GM12878 (cell line): ENCODE results near the gene NF1. TPM values are rescaled to one million over a fixed set of nuclear protein-coding genes. Genes with fewer than 3 reads are reported as not detected.

Experiments used
- ATAC-seq: fragments of 200-7000 bp; cut with Tn5 transposase; 3 replicates; pipeline ENCODE4 v1.9.1; 2020; ENCODE audit warnings: mild to moderate bottlenecking, moderate library complexity
- BruUV-seq: library from RNA; stranded (reverse); fragments of 400-500 nt; replicated peaks from 2 replicates; lab custom pipeline; 2021; lab: Mats Ljungman, UMichigan
- CTCF ChIA-PET: fragments of 300-600 bp; sonication (Branson Sonifier 250); formaldehyde crosslinking; extraction: SDS; loops from one replicate; lab custom pipeline; 2021; ENCODE audit warnings: inconsistent platforms; lab: Yijun Ruan, JAX
- POLR2A ChIA-PET: fragments of 350-600 bp; formaldehyde crosslinking; extraction: SDS; loops from one replicate; lab custom pipeline; 2021; ENCODE audit warnings: inconsistent platforms; lab: Charles Lee
- RAD21 ChIA-PET: fragments of 300-600 bp; sonication (Branson Sonifier 250); formaldehyde crosslinking; loops from one replicate; lab custom pipeline; 2023; ENCODE audit warnings: antibody characterized with exemption; ENCODE audit not compliant: unreplicated experiment; lab: Charles Lee
- SMC1A ChIA-PET: fragments of 300-600 bp; sonication (Branson Sonifier 250); formaldehyde crosslinking; loops from one replicate; lab custom pipeline; 2023; ENCODE audit not compliant: unreplicated experiment, uncharacterized antibody; lab: Charles Lee
- DNase-seq: peaks from one replicate; pipeline ENCODE4 v3.0.0-alpha.2; 2011; ENCODE audit warnings: low read depth, low spot score
- FAIRE-seq: peaks from 3 replicates; lab custom pipeline; 2011; peaks lifted over from hg19 to GRCh38; lab: Jason Lieb, UNC
- H2AFZ ChIP-seq: 2 replicates; pipeline ENCODE4 v1.6.0; 2011; ENCODE audit warnings: low read depth, low read length, control low read depth; ENCODE audit not compliant: control insufficient read depth
- H3K27ac ChIP-seq: 2 replicates; pipeline ENCODE4 v1.5.1; 2011; ENCODE audit warnings: control low read depth; ENCODE audit not compliant: control insufficient read depth, insufficient read depth
- H3K27me3 ChIP-seq, 2 experiments: replicated peaks in 1 of 2; 2 replicates each; pipeline versions ENCODE4 v1.6.0 to v1.6.1; 2011; ENCODE audit warnings: low read length in 1 of 2; ENCODE audit not compliant: control insufficient read depth in 2 of 2, insufficient read depth in 2 of 2
- H3K36me3 ChIP-seq, 2 experiments: 2 replicates each; pipeline ENCODE4 v1.5.1; 2011; ENCODE audit warnings: low read length in 1 of 2; ENCODE audit not compliant: control insufficient read depth in 2 of 2, insufficient read depth in 2 of 2
- H3K4me1 ChIP-seq: 2 replicates; pipeline ENCODE4 v1.6.1; 2011; ENCODE audit warnings: mild to moderate bottlenecking, low read length, moderate library complexity, mixed read lengths; ENCODE audit not compliant: control insufficient read depth, insufficient read depth
- H3K4me2 ChIP-seq: 2 replicates; pipeline ENCODE4 v1.6.0; 2011; ENCODE audit warnings: control low read depth; ENCODE audit not compliant: control insufficient read depth, insufficient read depth
- H3K4me3 ChIP-seq: fragments of 200-600 bp; sonication (generic); 2 replicates; pipeline ENCODE4 v1.5.1; 2016
- H3K79me2 ChIP-seq: 2 replicates; pipeline ENCODE4 v1.6.0; 2011; ENCODE audit warnings: low read length; ENCODE audit not compliant: control insufficient read depth, insufficient read depth
- H3K9ac ChIP-seq: 2 replicates; pipeline ENCODE4 v1.8.0; 2011; ENCODE audit warnings: low read length, control low read depth, mixed read lengths; ENCODE audit not compliant: control insufficient read depth, insufficient read depth
- H3K9me3 ChIP-seq: replicated peaks from 3 replicates; pipeline ENCODE4 v1.5.1; 2011; ENCODE audit warnings: mild to moderate bottlenecking, low read length; ENCODE audit not compliant: control insufficient read depth, insufficient read depth
- H4K20me1 ChIP-seq: 2 replicates; pipeline ENCODE4 v1.6.0; 2011; ENCODE audit not compliant: control insufficient read depth, insufficient read depth
- ATF2 ChIP-seq: IDR thresholded peaks from 2 replicates; pipeline ENCODE4 v1.6.1; 2012; ENCODE audit warnings: low read length, inconsistent platforms
- CTCF ChIP-seq, 3 experiments: IDR thresholded peaks in 2 of 3; conservative IDR thresholded peaks in 1 of 3; 2 replicates each; pipeline ENCODE4 v1.5.1; 2011; ENCODE audit warnings: low read depth in 3 of 3, low read length in 3 of 3, mild to moderate bottlenecking in 3 of 3, control low read depth in 2 of 3, moderate library complexity in 2 of 3, inconsistent platforms in 1 of 3, mixed read lengths in 1 of 3; ENCODE audit not compliant: control insufficient read depth in 2 of 3, insufficient read depth in 1 of 3; ENCODE audit errors: extremely low read depth in 1 of 3
- NFXL1 ChIP-seq: fragments of 450-650 bp; IDR thresholded peaks from 2 replicates; pipeline ENCODE4 v1.6.1; 2017; ENCODE audit warnings: antibody characterized with exemption, mild to moderate bottlenecking, borderline replicate concordance
- PBX3 ChIP-seq: IDR thresholded peaks from 2 replicates; pipeline ENCODE4 v1.6.1; 2011; ENCODE audit warnings: mild to moderate bottlenecking, low read depth, low read length, moderate library complexity; ENCODE audit not compliant: insufficient replicate concordance
- RAD21 ChIP-seq: IDR thresholded peaks from 2 replicates; pipeline ENCODE4 v1.6.1; 2011; ENCODE audit warnings: mild to moderate bottlenecking, low read depth, low read length, moderate library complexity; ENCODE audit not compliant: insufficient read depth
- SMC3 ChIP-seq: IDR thresholded peaks from 2 replicates; pipeline ENCODE4 v1.6.1; 2011; ENCODE audit warnings: low read length, improper control_type of control experiment, borderline replicate concordance
- TAF1 ChIP-seq: IDR thresholded peaks from 2 replicates; pipeline ENCODE4 v1.6.1; 2011; ENCODE audit warnings: mild to moderate bottlenecking, low read depth, low read length, borderline replicate concordance
- WRNIP1 ChIP-seq: IDR thresholded peaks from 2 replicates; pipeline ENCODE4 v1.6.1; 2011; ENCODE audit warnings: low read depth, low read length, improper control_type of control experiment, borderline replicate concordance
- YBX1 ChIP-seq: fragments of 450-650 bp; IDR thresholded peaks from 2 replicates; pipeline ENCODE4 v1.6.1; 2016; ENCODE audit warnings: antibody characterized with exemption
- YY1 ChIP-seq: IDR thresholded peaks from 2 replicates; pipeline ENCODE4 v1.6.1; 2011; ENCODE audit warnings: low read depth, mild to moderate bottlenecking, low read length
- ZZZ3 ChIP-seq: IDR thresholded peaks from 2 replicates; pipeline ENCODE4 v1.6.1; 2011; ENCODE audit warnings: low read depth; ENCODE audit not compliant: control insufficient read depth, insufficient read length
- WGBS: methylation state at CpG from one replicate; pipeline ENCODE4 v1.1.6; 2016; ENCODE audit warnings: low lambda C conversion rate; ENCODE audit not compliant: insufficient replicate concordance, insufficient coverage; ENCODE audit errors: missing lambda C conversion rate; 5-methylcytosine and 5-hydroxymethylcytosine counted together
- in situ Hi-C: fragments of 300-500 bp; cut with MboI; formaldehyde crosslinking; loops from 9 replicates; pipeline ENCODE4 v1.14.3; 2018; ENCODE audit warnings: mixed read lengths
- intact Hi-C: fragments of 100-400 bp; cut with micrococcal nuclease; formaldehyde crosslinking; loops from one replicate; pipeline ENCODE4 v1.14.2; 2022; ENCODE audit not compliant: unreplicated experiment
- polyA plus RNA-seq, 11 experiments: library from polyadenylated mRNA; depleted of rRNA in 4 of 11; unstranded in 6 of 11; stranded (reverse) in 5 of 11; fragments of >200 nt; fragmentation: Nextera tagmentation in 4 of 11; fragmentation: Illumina TruSeq in 1 of 11; extraction: Ambion mirVana in 4 of 11; extraction: Trizol in 1 of 11; gene quantifications; 1 replicate in 1 of 11; 2 replicates in 10 of 11; pipeline versions ENCODE4 v1.2.1 to v1.2.3, GENCODE V29; 2011 to 2016; ENCODE audit warnings: inconsistent platforms in 2 of 11, missing spikeins in 2 of 11, low read depth in 1 of 11
- total RNA-seq, 4 experiments: library from RNA; depleted of rRNA in 3 of 4; stranded (reverse); fragments of >200 nt in 3 of 4; fragmentation: Illumina TruSeq in 1 of 4; extraction: Trizol in 1 of 4; gene quantifications; 2 replicates each; pipeline versions ENCODE4 v1.2.1 to v1.2.3, GENCODE V29; 2013 to 2021
- TF ChIP-seq, protein P1 (sequence below): fragments of 450-650 bp; IDR thresholded peaks from 2 replicates; pipeline ENCODE4 v1.6.1; 2017; ENCODE audit warnings: borderline replicate concordance

The NF1 gene
- total and polyA plus RNA-seq, 10 of the 15 experiments (the other 5 are each of a cell fraction or from before 2014, with no cell fraction given) = 2.5 to 31.8 (median 16.6) TPM

DNA sequence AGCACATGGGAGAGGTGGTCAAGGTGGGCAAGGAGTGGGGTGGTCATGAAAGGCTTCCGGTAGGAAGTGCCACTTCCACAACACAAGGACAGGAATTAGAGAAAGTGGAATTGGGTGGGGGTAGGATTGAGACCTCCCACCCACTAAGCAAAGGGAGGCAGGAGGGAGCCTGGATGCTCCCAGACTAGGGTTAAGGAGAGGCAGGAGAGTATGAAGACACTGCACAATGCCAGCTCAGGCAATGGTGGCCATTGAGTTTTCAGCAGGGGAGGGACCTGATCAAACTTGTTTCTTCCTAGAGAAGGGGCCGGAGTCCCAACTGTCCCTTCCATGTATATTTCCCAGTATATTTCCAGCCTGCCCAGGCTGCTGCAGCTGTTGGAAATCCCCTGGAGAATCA is 293.6 kb downstream of the NF1 start (continued):
- no peak for TF ChIP-seq TAF1

DNA sequence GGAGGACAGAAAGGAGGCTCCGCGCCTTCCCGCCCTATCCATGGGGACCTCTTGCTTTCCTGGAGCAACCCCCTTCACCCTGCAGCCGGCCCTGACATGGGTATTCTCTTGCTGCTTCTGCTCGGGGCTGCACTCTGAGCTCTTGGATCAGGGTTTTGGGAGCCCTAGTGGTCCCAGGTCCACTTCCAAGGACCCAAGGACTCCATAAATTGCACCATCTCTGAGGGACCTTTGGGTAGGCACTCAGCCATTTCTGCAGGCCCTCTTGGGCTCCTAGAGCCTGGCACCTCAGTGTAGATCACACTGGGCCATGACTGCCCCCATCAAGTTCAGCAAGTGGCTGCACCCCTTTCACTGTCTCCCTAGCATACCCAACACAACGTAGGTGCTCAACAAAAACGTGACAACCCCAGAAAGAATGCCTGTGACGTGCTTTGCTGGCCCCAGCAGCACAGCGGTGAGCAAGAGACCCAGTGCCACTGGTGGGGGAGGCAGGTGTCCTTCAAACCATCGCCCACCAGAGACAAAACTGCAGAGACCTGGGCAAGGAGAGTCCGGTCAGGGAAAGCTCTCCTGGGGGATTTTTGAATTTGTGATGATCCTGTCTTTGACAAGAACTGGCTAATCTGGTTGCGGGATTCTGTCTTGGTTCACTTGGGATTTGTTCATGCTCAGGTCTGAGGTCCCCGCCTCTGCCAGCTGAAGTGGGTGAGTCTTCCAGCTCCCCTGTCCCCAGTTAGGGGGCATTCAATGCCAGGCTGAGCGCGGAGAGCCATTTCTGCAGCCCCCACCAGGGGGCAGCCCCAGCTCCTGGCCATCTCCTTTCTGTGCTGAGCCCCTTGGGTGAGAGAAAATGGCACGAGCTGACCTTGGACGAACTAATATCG is 294.2 kb downstream of the NF1 start:
- in situ Hi-C loops = loop anchor here (5.0 kb wide), 1 partner anchor 138 kb away; no protein-coding TSS in a partner anchor
- no peak overlapping the region for H3K4me2 ChIP-seq
- peaks cover 12% of the 10 kb centered on the region in 2 experiments for H3K27me3 ChIP-seq
- no peaks in the 10 kb centered on the region for H3K9me3 ChIP-seq
- H3K4me1 ChIP-seq = no peaks in the 10 kb centered on the region
- no peaks in the 10 kb centered on the region; the same call in 1 of the 2 replicates for H4K20me1 ChIP-seq
- no peak overlapping the region for H3K4me3 ChIP-seq
- H2AFZ ChIP-seq = no peak overlapping the region
- DNase-seq (no peak), FAIRE-seq (no peak), ATAC-seq (peak; percentile 85)
- no TSS peak for BruUV-seq
- POLR2A ChIA-PET = no interaction called here
- no peaks in the 10 kb centered on the region for H3K36me3 ChIP-seq
- H3K79me2 ChIP-seq = no peaks in the 10 kb centered on the region
- TF ChIP-seq NFXL1 (no peak), PBX3 (no peak), CTCF (IDR thresholded peaks at IDR 0.05 in 2 of 3, conservative IDR thresholded peaks at IDR 0.05 in 1 of 3; ENCODE audit: control insufficient read depth in 2 of 3, extremely low read depth in 1 of 3, insufficient read depth in 1 of 3, low read depth in 3 of 3, low read length in 3 of 3) (peak; percentile 57 to 88 (median 71)), YBX1 (no peak), ZZZ3 (no peak), ATF2 (no peak), SMC3 (peak; percentile 71), RAD21 (peak; percentile 58), YY1 (peak; percentile 67; the same call in 1 of the 2 replicates), WRNIP1 (no peak)
- TF ChIP-seq, protein P1, sequence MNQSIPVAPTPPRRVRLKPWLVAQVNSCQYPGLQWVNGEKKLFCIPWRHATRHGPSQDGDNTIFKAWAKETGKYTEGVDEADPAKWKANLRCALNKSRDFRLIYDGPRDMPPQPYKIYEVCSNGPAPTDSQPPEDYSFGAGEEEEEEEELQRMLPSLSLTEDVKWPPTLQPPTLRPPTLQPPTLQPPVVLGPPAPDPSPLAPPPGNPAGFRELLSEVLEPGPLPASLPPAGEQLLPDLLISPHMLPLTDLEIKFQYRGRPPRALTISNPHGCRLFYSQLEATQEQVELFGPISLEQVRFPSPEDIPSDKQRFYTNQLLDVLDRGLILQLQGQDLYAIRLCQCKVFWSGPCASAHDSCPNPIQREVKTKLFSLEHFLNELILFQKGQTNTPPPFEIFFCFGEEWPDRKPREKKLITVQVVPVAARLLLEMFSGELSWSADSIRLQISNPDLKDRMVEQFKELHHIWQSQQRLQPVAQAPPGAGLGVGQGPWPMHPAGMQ = no peak
- TF ChIP-seq, all 136 proteins: peak for 4
- SMC1A ChIA-PET = interaction anchor here (0.6 to 1.2 kb wide), 9 partner anchors 16 to 495 kb away, joined by 3 to 4 read pairs (median 3); no protein-coding TSS in a partner anchor
- Histone ChIP-seq H3K9ac (no peak overlapping the region), H3K27ac (no peak overlapping the region)
- CTCF ChIA-PET = interaction anchor here (0.6 to 2.1 kb wide), 22 partner anchors 10 to 512 kb away, joined by 3 to 13 read pairs (median 4); partner anchors contain the start of gene UTP6
- WGBS = 29% methylated on average over 18 of the region's 18 CpGs
- intact Hi-C loops = loop anchor here (1.0 to 5.0 kb wide), 3 partner anchors 48 to 453 kb away; no protein-coding TSS in a partner anchor
- RAD21 ChIA-PET = interaction anchor here (0.6 to 1.6 kb wide), 4 partner anchors 15 to 136 kb away, joined by 4 to 6 read pairs (median 4); no protein-coding TSS in a partner anchor
